Stomach (tissue), 4 donors: ENCODE measurements around the gene PPT2.

Experiments
- EP300 ChIP-seq: sonication (generic); formaldehyde crosslinking; IDR thresholded peaks from one replicate; pipeline ENCODE4 v1.6.1; 2017; ENCODE audit warnings: antibody characterized with exemption
- POLR2A ChIP-seq, 4 donors: fragments of 450-650 bp; IDR thresholded peaks; one replicate each; pipeline ENCODE4 v1.6.1; 2016; ENCODE audit warnings: antibody characterized with exemption in 4 of 4, control low read depth in 2 of 4, mild to moderate bottlenecking in 1 of 4, moderate library complexity in 1 of 4
- POLR2AphosphoS5 ChIP-seq, 3 donors: sonication (generic); formaldehyde crosslinking; IDR thresholded peaks; one replicate each; pipeline ENCODE4 v1.6.1; 2016; ENCODE audit warnings: antibody characterized with exemption in 3 of 3
- TF ChIP-seq, protein P1 (sequence below), 7 experiments: fragments of 450-650 bp in 4 of 7; fragments of 200-600 bp in 3 of 7; sonication (generic) in 3 of 7; IDR thresholded peaks; one replicate each; pipeline ENCODE4 v1.5.1; 2016 to 2019; ENCODE audit warnings: antibody characterized with exemption in 7 of 7, control low read depth in 2 of 7, mild to moderate bottlenecking in 1 of 7

DNA sequence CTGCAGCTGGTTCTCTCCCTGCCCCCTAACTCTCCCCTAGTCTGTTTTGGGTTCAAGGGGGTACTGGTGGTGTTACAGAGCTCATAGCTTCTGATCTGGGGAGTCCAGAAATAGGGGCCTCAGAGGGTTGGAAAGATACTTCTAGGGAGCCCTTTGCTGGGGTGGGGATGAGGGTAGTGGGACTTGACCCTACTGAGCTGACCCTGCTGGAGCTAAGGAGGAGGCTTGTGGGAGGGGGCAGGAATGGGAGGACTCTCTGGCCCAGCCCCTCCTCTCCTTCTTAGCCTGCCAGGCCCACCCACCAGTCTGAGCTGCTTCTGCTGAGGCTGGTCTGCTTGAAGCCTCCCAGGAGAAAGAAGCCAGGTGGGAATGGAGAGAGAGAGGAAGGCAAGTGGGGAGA is 10.4 kb downstream of the PPT2 start, which contains the start of gene EGFL8:
- TF ChIP-seq, protein P1, sequence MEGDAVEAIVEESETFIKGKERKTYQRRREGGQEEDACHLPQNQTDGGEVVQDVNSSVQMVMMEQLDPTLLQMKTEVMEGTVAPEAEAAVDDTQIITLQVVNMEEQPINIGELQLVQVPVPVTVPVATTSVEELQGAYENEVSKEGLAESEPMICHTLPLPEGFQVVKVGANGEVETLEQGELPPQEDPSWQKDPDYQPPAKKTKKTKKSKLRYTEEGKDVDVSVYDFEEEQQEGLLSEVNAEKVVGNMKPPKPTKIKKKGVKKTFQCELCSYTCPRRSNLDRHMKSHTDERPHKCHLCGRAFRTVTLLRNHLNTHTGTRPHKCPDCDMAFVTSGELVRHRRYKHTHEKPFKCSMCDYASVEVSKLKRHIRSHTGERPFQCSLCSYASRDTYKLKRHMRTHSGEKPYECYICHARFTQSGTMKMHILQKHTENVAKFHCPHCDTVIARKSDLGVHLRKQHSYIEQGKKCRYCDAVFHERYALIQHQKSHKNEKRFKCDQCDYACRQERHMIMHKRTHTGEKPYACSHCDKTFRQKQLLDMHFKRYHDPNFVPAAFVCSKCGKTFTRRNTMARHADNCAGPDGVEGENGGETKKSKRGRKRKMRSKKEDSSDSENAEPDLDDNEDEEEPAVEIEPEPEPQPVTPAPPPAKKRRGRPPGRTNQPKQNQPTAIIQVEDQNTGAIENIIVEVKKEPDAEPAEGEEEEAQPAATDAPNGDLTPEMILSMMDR (IDR thresholded peaks at IDR 0.05), result no peak
- TF ChIP-seq POLR2A (IDR thresholded peaks at IDR 0.05), result no peak
- no peak for TF ChIP-seq POLR2AphosphoS5 (IDR thresholded peaks at IDR 0.05)
- TF ChIP-seq EP300, result no peak
